Pancreas (tissue), 10 donors: ENCODE data around the gene IRX4. TPM values are rescaled to one million over a fixed set of nuclear protein-coding genes. Genes with fewer than 3 reads are reported as not detected.

Experiments
- ATAC-seq, 4 donors: fragments of 200-7000 bp; cut with Tn5 transposase; one replicate each; pipeline versions ENCODE4 v1.8.0 to v1.9.1; 2020; ENCODE audit warnings: mild to moderate bottlenecking in 4 of 4, moderate library complexity in 4 of 4
- DNase-seq, 6 donors: peaks; one replicate each; pipeline ENCODE4 v3.0.0-alpha.2; 2020
- FAIRE-seq: peaks from 2 replicates; lab custom pipeline; 2012; peaks lifted over from hg19 to GRCh38; lab: Jason Lieb, UNC
- H3K27ac ChIP-seq, 4 donors: fragments of 200-600 bp; sonication (generic); 1 replicate in 3 of 4; 2 replicates in 1 of 4; pipeline versions ENCODE4 v1.5.0 to v1.8.0; 2020
- H3K27me3 ChIP-seq, 4 donors: fragments of 200-600 bp; one replicate each; pipeline ENCODE4 v1.8.0; 2021
- H3K36me3 ChIP-seq, 3 donors: fragments of 200-600 bp; sonication (generic) in 1 of 3; one replicate each; pipeline versions ENCODE4 v1.5.0 to v1.8.0; 2020 to 2021
- H3K4me1 ChIP-seq, 3 donors: fragments of 200-600 bp; one replicate each; pipeline ENCODE4 v1.8.0; 2021
- H3K4me3 ChIP-seq, 4 donors: fragments of 200-600 bp; sonication (generic) in 2 of 4; one replicate each; pipeline versions ENCODE4 v1.5.0 to v1.8.0; 2020 to 2021
- H3K9me3 ChIP-seq, 4 donors: fragments of 200-600 bp; one replicate each; pipeline ENCODE4 v1.8.0; 2021
- CTCF ChIP-seq, 4 donors: fragments of 200-600 bp; sonication (generic) in 3 of 4; IDR thresholded peaks; one replicate each; pipeline versions ENCODE4 v1.5.0 to v1.8.0; 2021; ENCODE audit warnings: antibody characterized with exemption in 4 of 4
- WGBS, 2 donors: extraction: QIAGEN DNeasy Blood & Tissue Kit; methylation state at CpG; one replicate each; pipeline ENCODE4 v1.1.7; 2013; 5-methylcytosine and 5-hydroxymethylcytosine counted together
- intact Hi-C, 3 donors: fragments of 100-400 bp; cut with DNase I; formaldehyde crosslinking; loops; one replicate each; pipeline versions ENCODE4 v1.11.1 to v1.14.2; 2022
- polyA plus RNA-seq, 2 donors: library from polyadenylated mRNA; stranded (reverse); fragments of 200-250 nt; gene quantifications; one replicate each; pipeline ENCODE4 v1.2.3, GENCODE V29; 2013
- total RNA-seq, 6 donors: library from RNA; stranded (reverse); fragmentation: NEBNext Ultra II Directional in 4 of 6; extraction: Animal tissue kit (Norgen Biotek cat#: 25700) in 4 of 6; gene quantifications; one replicate each; pipeline versions ENCODE4 v1.2.1 to v1.2.4, GENCODE V29; 2021 to 2023
- donor health status: healthy with polysubstance abuse.
- donor health status: DM: no; HTN: no; CAD: no; lungs with moderate emphysema.
- donor health status: DM: no; HTN: no; CAD: no.
- donor health status: control.
- donor health status: control.
- donor health status: Bipolar disorder and iron deficiency.
- donor health status: DM: yes; HTN: yes; CAD: no.
- donor health status: DM: no; HTN: no; CAD: no.
- donor health status: DM: no; HTN: no; CAD: no.
- donor health status: DM: yes; HTN: yes; CAD: no.

The IRX4 gene
- total and polyA plus RNA-seq, 8 donors, result 0.31 TPM; not detected in 7

DNA sequence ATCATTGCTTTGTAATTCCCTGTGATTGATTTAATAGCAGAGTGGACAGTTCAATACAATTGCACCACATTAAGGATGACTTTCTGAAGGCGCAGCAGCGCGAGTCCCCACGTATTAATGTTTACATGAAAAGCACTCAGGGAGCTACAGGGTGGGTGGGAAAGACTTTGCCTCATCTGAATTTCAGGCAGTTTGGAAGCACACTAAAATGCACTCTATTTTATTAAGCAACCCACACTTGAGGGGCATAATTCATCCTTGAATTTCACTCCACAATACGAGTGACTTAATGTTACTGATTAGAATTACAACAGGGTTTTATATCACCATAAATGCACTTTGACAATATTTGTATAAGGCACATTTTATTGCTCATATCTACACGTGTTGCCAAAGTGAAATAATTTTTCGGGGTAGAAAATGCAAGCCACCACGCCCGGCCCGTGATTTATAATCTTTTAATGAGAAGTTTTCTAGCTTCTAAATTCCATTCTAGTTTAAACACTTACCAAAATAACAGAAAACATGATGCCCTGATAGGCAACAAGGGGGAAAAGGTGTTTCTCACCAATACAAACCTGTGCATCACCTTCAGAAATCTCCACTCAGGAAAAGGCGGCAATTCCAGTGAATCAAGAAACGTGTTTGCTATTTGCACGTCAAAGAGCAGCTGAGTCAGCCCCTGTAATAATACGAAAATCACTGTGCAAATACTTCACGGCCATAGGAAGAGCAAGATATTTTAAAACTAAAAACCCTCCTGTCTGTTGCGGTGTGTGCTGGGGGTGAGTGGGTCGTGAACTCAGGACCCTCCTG, 40.5 kb downstream of the IRX4 start:
- no peaks in the 10 kb centered on the region for H3K4me1 ChIP-seq
- intact Hi-C loops, result no loop called here
- H3K36me3 ChIP-seq, result no peaks in the 10 kb centered on the region
- H3K9me3 ChIP-seq, result no peaks in the 10 kb centered on the region
- peaks cover 0 to 6% (median 0%) of the 10 kb centered on the region in 4 donors for H3K27me3 ChIP-seq
- WGBS, 2 donors, result 33 to 37% methylated on average over 17 of the region's 17 CpGs
- H3K27ac ChIP-seq, result no peak overlapping the region
- no peak for TF ChIP-seq CTCF (IDR thresholded peaks at IDR 0.05)
- no peak for DNase-seq
- ATAC-seq, result no peak
- FAIRE-seq, result no peak
- no peak overlapping the region for H3K4me3 ChIP-seq

DNA sequence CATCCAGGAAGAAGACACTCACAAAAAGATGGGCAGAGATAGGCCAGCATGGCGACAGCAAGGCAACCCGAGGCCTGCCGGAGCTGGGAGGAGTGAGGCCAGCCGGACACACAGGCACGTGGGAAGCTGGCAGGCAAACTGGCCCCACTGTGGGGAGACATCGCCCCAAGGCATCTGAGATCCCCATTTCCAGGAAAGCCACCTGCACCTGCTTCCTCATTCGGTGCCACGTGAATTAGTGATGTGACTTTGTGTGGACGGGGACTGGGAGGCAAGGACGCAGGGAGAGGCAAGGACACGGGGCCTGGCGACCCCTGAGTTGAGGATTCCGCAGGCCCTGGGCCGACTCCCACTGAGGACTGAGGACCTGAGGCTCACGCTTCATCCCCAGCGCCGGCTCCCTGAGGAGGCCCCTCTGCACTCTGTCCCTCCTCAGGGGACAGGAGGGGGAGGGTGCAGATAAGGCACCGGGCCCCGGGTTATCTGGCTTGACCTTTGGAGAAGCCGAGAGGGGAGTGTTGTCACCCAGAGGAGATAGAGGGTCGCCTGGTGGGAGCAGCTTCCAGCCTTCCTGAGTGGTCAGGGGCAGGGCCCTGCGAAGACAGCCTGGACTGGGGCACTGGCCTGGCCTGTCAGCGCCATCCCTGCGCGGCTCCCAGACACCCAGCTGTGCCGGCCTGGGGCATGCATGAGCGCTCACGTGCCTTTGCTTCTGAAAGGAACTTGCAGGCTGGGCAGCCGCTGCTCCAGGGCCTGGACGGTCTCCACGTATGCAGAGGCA, 41.8 kb downstream of the IRX4 start:
- Histone ChIP-seq H3K27me3 (peaks cover 0 to 6% (median 0%) of the 10 kb centered on the region in 4 donors), H3K4me3 (no peak overlapping the region), H3K36me3 (no peaks in the 10 kb centered on the region), H3K27ac (no peak overlapping the region), H3K9me3 (no peaks in the 10 kb centered on the region), H3K4me1 (no peaks in the 10 kb centered on the region)
- no peak for TF ChIP-seq CTCF (IDR thresholded peaks at IDR 0.05)
- FAIRE-seq, result no peak
- 43 to 46% methylated on average over 31 of the region's 31 CpGs for WGBS, 2 donors
- DNase-seq, result peak in 2 of 6 donors; percentile 39 to 54
- intact Hi-C loops, result no loop called here
- ATAC-seq, result no peak

DNA sequence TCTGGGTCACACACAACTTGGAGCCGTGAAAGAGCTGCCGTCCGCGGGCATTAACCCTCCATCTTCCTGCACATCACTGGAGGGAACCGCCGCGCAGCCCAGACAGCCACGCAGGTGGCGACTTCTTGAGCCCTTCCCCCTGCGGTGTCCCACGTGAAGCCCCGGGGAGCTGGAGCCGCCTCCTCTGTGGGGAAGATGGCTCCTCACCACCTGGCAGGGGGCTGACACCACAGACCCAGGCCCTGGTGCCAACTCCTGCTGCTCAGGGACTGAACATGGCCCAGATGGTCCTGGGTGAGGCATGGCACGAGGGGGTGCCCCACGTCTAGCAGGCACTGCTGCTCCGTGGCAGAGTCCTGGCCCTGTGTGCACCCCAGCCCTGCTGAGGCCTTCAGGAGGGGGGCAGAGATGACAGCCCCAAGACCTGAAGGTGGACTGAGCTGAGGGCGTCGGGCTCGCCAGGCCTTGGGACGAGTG, 42.6 kb downstream of the IRX4 start:
- ATAC-seq (no peak), DNase-seq (peak in 1 of 6 donors; percentile 47), FAIRE-seq (no peak)
- Histone ChIP-seq H3K27me3 (peaks cover 0 to 6% (median 0%) of the 10 kb centered on the region in 4 donors), H3K36me3 (no peaks in the 10 kb centered on the region), H3K27ac (no peak overlapping the region), H3K9me3 (no peaks in the 10 kb centered on the region), H3K4me3 (no peak overlapping the region), H3K4me1 (no peaks in the 10 kb centered on the region)
- intact Hi-C loops, result no loop called here
- WGBS, 2 donors, result 68 to 80% methylated on average over 20 of the region's 20 CpGs
- TF ChIP-seq CTCF (IDR thresholded peaks at IDR 0.05), result no peak

GRCh38 chr5:1838013-1838412, 44.7 kb downstream of the IRX4 start:
- intact Hi-C loops, result no loop called here
- Histone ChIP-seq H3K4me1 (no peaks in the 10 kb centered on the region), H3K9me3 (no peaks in the 10 kb centered on the region), H3K4me3 (no peak overlapping the region), H3K27ac (no peak overlapping the region), H3K27me3 (peaks cover 0 to 6% (median 0%) of the 10 kb centered on the region in 4 donors), H3K36me3 (no peaks in the 10 kb centered on the region)
- no peak for FAIRE-seq
- 80 to 86% methylated on average over 9 of the region's 9 CpGs for WGBS, 2 donors
- DNase-seq, result no peak
- no peak for ATAC-seq
- no peak for TF ChIP-seq CTCF (IDR thresholded peaks at IDR 0.05)
